HG03571 (cell line): ENCODE measurements around the gene FOXK1.
A peak's percentile ranks its signal among the peaks of the same experiment; 100 is the strongest.

Experiments
- ATAC-seq: cut with Tn5 transposase; IDR thresholded peaks from one replicate; pipeline ENCODE4 v1.9.1; 2021; ENCODE audit not compliant: unreplicated experiment

Gene FOXK1

GRCh38 chr7:4763091-4763793 lies 81.1 kb downstream of the FOXK1 start:
- no peak for ATAC-seq

GRCh38 chr7:4763794-4764185 lies 81.7 kb downstream of the FOXK1 start:
- no peak for ATAC-seq

GRCh38 chr7:4764402-4765007 lies 82.4 kb downstream of the FOXK1 start:
- no peak for ATAC-seq

DNA sequence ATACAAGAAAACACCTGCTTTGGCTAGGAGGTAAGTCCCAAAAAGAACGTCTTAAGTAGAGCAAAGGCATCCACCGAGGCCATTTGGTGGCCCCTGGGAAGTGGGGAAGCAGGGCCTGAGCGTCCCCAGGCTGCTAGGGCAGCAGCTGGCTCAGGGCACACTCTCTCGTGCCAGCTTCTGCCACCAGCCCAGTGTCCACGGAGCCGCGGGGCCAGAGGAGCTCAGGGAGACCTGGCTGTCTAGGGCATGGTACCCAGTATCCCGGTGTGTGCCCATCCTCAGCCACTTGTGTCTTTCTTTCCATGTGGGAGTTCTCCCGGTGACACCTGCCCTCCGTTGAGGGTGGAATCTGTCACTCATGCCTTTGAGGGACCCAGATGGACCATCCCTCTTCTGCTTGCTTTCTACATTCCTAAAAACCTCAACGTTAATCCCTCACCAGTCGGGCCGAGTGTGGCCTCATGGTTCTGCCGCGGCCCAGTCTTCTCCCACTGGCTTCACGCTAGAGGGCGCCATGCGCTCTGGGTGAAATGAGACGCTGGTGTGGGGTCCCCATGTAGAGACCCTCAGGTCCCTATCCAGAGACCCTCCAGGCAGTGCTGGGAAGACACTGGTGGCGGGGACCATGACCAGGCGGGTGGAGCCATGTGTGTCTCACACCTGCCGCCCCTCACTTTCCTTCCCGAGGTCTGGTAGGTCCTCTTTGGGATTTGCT lies 83.8 kb downstream of the FOXK1 start:
- ATAC-seq, result no peak

DNA sequence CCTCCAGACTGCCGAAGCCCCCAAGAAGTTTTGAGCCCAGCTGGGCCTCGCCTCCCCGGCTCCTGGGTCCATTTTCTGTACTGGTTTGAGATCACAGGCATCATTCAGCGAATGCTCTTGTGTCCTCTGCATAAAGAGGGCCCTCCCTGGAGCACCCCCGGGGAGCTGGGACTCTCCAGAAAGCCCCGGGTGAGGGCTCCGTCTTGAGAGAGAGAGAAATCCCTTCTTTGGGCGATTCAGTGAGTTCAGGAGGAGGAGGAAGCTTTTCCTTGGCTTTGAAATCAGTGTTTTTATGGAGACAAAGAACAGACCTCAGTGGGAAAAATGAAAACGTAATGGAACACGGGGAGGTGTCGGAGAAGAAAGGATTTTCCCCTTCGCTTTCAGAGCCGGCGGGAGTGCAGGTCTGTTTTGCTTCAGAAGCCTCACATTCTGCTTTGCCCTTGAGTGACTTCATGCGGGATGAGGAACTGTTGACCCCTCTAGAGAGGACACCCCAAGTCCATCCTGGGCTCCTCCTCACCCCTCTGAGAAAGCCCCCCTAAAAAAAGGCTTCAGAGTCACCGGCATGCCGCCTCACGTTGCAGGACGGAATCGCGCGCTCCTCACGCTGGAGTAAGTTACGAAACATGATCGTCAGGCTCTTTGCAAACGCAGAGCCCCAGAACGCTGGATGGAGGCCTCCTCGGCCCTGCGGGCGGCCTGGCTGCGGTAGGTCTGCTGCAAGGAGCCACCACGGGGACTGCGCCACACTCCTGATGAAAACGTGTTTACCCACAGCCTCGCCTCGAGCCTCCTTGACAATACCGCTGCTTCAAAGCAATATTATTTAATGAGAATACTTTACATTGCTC lies 84.8 kb downstream of the FOXK1 start:
- no peak for ATAC-seq

DNA sequence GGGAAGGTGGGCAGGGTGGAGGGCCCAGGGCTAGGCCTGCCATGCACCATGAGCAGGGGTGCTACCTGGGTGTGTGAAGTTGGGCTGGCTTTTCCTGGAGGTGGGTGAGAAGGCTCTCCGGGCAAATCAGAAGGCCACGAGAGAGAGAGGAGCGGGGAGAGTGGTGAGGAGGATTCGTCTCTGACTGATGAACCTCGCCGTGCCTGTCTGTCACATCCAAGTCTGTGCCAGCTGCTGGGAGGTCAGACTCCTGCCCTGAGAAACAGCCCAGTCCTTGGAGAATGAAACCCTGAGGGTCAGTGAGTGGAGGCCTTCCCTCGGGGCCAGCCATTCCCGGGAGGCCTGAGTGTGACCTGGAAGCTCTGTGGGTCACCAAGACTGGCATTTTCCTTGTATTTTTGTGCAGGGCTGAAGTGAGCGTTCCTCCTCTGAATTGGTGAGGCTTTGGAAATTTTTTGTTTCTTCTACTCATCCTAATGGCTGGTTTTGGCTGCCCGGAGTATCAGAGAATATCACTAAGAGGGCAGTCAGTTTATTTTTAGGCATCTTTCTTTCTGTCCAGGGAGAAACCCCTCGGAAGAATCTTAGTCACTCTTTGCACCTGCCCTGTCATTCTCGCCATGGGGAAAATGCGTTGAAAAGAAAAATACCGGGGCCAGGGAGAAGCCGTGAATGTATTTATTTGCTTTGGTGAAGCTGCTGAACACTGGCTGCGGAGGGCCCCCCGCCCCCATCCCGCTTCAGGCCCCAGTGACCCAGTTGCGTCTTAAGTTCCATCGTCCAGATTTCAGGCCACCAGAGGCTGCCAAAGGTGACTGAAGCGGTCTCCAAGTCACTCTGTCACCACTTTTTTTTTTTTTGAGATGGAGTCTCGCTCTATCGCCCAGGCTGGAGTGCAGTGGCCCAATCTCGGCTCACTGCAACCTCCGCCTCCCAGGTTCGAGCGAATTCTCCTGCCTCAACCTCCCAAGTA lies 86.8 kb downstream of the FOXK1 start:
- ATAC-seq, result no peak

GRCh38 chr7:4769761-4770160 lies 87.7 kb downstream of the FOXK1 start:
- no peak for ATAC-seq

- no peak for ATAC-seq
Measured at GRCh38 chr7:4770886-4771285, 88.8 kb downstream of the FOXK1 start.

GRCh38 chr7:4771737-4772136 lies 89.6 kb downstream of the FOXK1 start:
- no peak for ATAC-seq

DNA sequence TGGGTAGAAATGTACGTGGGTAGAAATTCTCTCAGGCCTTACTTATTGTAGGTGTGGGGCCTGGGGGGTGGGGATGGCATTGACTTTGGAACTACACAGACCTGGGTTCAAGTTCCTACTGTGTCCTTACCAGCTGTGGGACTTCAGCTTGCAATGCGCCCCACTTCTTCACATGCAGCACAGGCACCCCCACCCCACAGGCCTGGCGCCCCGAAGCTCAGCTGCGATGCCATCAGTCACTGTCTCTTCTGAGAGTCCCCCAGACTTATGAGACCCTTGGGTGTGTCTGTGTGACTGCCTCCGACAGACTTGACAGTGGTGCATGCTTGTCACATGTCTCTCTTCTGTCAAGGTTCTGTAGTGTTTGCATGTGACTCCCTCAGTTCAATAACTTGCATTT lies 90.2 kb downstream of the FOXK1 start:
- no peak for ATAC-seq

DNA sequence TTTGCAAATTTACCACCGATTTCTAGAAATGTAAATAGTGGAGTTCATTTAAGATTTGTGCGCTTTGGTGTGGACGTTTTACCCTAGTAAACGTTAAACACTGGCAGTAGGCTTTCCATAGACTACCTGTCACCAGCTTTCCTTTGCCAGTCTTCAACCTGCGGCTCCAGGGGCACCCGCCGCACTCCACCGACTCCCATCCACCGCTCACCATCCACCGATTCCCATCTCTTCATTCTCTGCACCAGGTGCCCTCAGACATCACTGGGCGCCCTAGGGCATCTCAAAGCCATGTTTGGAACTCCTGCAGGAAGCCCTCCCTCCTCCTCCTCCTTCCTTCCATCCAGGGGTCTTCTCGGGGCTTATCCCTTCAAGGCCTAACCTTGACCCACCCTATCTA lies 91.9 kb downstream of the FOXK1 start:
- no peak for ATAC-seq

- ATAC-seq, result peak; percentile 33
Measured at GRCh38 chr7:4774658-4775249, 92.7 kb downstream of the FOXK1 start.

DNA sequence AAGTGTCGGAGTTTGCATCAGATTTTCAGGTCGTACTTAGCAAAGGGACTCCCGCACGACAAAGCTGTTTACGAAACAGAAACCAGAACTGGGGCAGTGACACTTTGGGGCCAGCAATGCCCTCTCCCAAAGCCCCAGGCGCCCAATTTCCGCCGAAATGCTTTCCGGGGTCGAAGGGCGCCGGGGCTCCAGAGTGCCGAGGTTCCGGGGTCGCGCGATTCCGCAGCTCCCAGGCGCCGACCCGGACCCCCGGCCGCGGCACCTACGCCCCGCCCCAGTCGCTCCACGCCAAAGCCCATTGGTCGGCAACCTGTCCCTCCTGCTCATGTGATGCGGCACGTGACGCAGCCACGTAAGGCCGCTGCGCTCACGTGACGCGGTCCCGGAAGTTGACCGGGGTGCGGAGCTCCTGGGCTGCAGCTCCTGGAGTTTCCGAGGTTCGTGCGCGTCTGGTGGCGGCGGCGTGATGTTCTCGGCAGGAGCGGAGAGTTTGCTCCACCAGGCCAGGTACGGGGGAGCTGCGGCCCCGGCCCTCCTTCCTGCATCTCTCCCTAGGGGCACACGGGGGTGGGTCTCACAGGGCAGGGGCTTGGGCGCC lies 93.3 kb downstream of the FOXK1 start, which contains the start of gene AP5Z1:
TSS of gene AP5Z1 (plus strand) at position 374 of the 598 bp plus-strand sequence. CDS start at position 467, 93 bp downstream.
- ATAC-seq, result peak; percentile 90

GRCh38 chr7:4775848-4776623 lies 93.9 kb downstream of the FOXK1 start:
- ATAC-seq, result peak; percentile 8

- no peak for ATAC-seq
Measured at GRCh38 chr7:4779118-4779517, 97.0 kb downstream of the FOXK1 start.

DNA sequence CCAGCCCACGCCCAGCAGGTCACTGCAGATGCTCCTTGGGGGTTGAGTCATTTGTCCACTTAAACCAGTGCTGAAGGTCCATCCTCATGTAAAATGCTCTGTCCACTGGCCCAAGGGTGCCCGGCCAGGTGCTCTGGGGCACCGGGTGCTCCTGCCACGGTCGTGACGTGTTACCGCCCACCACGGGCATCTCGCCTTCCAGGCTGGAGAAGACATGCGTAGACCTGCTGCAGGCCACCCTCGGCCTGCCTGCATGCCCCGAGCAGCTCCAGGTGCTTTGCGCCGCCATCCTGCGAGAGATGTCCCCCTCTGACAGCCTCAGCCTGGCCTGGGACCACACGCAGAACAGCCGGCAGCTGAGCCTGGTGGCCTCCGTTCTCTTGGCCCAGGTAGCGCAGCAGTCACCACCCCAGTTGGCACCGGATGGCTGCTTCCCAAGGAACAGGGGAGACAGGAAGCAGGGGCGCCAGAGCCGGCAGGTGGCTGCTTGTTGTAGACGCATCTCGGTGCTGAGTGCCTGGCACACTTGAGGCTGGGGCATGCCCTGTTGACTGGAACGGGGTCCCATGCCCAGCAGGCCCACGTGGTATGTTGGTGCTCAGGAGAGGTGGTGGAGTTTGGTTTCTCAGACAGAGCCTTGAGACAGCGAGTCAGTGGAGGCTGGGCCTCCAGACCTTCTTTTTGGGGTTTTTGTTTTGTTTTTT lies 99.4 kb downstream of the FOXK1 start:
- no peak for ATAC-seq

DNA sequence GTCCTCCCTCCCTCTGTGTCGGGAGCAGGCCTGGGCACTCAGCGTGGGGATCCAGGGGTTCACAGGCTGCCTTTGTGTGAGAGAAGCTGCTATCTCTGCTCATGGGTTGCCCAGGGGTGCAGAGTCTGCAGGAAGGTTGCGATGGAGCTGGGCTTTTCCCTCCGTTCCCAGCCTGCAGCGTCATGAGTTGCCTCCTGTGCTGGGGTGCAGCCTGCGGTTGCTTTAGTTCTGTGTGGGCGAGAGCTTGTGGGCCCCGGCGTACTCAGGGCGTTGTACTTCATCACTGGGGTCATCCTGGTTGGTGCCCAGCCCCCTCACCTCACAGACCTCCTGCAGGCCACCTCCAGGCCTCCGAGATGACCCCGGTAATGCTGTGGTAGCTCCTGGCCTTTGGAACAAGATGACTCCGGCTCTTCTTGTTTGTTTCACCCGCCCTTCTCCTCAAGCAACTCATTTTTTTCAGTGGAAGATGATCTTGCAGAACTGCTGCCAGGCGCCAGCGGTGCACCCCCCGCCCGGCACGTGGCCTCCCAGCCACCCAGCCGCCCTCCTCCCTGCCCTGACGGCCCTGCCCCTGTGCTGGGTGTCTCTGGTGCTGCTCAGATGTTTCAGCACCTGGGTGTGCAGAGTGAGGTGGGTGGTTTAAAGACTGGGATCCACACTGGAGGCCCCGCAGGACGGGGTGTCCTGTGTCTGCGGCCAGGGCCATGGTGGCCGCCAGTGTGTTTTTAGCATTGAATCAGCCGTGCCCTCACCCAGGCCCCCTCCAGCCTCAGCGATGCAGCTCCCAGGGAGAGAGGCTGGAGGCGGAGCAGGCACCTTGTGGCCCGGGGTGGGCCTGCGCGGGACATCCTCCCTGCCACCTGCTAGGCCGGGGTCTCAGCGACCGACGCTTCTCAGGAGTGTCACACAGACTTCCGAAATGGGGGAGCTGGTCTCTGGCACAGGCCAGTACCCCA lies 100.5 kb downstream of the FOXK1 start:
- no peak for ATAC-seq
